AG09309 (cell line): ENCODE results near the gene SLC4A11.

Source experiments
- DNase-seq: peaks from one replicate; pipeline ENCODE4 v3.0.0-alpha.2; 2010; ENCODE audit warnings: low read depth
- H3K4me3 ChIP-seq: 2 replicates; pipeline ENCODE4 v1.5.1; 2011; ENCODE audit warnings: mild to moderate bottlenecking, low read depth, low read length, moderate library complexity; ENCODE audit not compliant: control insufficient read depth
- CTCF ChIP-seq: IDR thresholded peaks from 2 replicates; pipeline ENCODE4 v1.5.1; 2011; ENCODE audit warnings: mild to moderate bottlenecking, low read depth, low read length, inconsistent platforms; ENCODE audit not compliant: insufficient read depth, control insufficient read depth; ENCODE audit errors: missing control alignments

Gene SLC4A11

DNA sequence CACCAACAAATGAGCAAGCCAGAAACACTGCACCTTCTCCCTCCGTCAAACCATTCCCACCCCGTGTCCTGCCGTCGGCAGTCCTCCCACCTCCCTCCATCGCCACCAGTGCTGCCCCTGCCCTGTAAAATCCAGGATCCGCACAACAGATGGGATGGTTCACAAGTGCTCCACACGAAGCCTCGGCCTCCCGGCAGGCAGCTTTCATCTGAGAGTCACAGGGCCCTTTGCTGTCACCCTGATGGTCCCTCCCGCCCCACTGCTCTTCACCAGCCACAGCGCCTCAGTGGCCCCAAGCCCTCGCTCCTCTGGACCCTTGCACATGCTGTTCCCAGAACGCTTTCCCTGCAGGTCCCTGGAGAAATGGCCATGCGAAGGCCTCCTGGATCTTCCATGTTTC lies 12.1 kb downstream of the SLC4A11 start:
- H3K4me3 ChIP-seq: no peak overlapping the region
- TF ChIP-seq CTCF: no peak

GRCh38 chr20:3226093-3226492 lies 12.9 kb downstream of the SLC4A11 start:
- H3K4me3 ChIP-seq: no peak overlapping the region
- no peak for TF ChIP-seq CTCF
- DNase-seq: no peak

More for the DNA sequence above, 12.1 kb downstream of the SLC4A11 start:
- DNase-seq: no peak

DNA sequence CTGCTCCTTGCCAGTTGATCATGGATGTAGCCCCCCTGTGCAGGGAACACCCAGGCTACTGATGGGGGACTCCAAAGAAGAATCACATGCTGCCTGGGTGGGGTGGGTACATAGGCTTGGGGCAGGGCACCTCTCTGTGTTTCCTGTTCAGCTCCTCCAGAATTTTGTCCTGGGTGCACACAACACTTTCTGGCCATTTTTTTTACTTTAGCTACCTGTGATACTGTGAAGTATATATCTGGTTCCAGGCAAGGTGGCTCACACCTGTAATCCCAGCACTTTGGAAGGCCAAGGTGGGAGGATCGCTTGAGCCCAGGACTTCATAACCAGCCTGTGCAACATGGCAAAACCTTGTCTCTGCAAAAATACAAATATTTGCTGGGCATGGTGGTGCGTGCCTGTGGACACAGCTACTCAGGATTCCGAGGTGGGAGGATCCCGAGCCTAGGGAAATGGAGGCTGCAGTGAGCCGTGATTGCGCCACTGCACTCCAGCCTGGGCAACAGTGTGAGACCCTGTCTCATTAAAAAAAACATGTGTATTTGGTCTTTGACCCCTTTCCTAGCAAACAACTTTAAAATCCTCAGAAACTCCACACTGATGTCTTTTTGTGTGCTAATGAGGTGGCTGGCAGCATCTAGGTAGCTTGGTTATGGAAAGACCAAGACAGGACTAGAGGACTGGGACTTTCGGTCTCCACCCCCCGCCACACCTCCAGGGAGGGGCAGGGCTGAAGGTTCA lies 14.1 kb downstream of the SLC4A11 start:
- H3K4me3 ChIP-seq: no peak overlapping the region
- DNase-seq: no peak
- TF ChIP-seq CTCF: no peak

DNA sequence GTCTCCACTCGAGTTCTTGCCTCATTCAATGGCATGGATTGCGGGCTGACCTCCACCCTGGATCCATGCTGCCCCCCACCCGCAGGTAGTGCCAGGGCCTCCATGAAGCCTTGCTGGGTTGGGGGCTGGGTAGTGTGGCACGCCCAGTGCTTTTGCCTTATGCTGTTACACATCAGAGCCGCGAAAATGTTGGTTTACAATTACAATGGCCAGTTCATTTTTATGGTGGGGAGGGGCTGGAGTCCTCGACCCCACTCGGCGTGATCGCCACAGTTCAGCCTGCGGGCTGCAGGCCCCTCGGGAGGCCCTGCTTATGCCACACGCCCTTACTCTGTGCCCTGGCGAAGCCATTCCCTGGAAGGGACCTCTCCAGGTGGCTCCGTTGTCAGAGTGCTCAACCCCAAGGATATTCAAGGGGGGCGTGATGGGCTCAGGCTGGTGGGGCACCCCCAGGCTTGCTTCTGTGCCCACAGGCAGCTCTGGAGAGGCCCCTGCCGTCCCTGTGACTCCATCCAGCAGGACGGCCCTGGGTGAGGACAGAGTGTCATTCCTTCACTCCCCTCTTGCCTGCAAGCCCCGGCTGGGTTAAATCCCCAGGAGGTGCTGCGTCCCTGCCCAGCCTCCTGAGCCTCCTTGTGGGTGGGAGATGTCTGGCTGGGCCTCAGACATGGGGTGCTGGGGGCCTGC lies 14.9 kb downstream of the SLC4A11 start:
- TF ChIP-seq CTCF: no peak
- no peak for DNase-seq
- no peak overlapping the region for H3K4me3 ChIP-seq

- H3K4me3 ChIP-seq: no peak overlapping the region
- no peak for DNase-seq
- no peak for TF ChIP-seq CTCF
Measured at GRCh38 chr20:3223651-3223993, 15.4 kb downstream of the SLC4A11 start.

GRCh38 chr20:3222635-3223600 lies 16.1 kb downstream of the SLC4A11 start:
- TF ChIP-seq CTCF: no peak
- no peak for DNase-seq
- no peak overlapping the region for H3K4me3 ChIP-seq
